GM13976 (cell line): ENCODE results near the gene EPC1.

Source experiments
- DNase-seq: peaks from one replicate; pipeline ENCODE4 v3.0.0; 2012; ENCODE audit warnings: low spot score
- in situ Hi-C: fragments of 300-500 bp; cut with MboI; formaldehyde crosslinking; loops from one replicate; pipeline ENCODE4 v1.12.0; 2022; ENCODE audit warnings: low sequenced_read_pairs, mixed read lengths, inconsistent platforms; ENCODE audit not compliant: unreplicated experiment
- TF ChIP-seq, protein P1 (sequence below): IDR thresholded peaks from 2 replicates; pipeline ENCODE4 v1.5.1; 2012; ENCODE audit warnings: borderline replicate concordance, mild to moderate bottlenecking; ENCODE audit not compliant: insufficient read depth; ENCODE audit errors: extremely low read depth, missing control alignments, control extremely low read depth

Gene EPC1

DNA sequence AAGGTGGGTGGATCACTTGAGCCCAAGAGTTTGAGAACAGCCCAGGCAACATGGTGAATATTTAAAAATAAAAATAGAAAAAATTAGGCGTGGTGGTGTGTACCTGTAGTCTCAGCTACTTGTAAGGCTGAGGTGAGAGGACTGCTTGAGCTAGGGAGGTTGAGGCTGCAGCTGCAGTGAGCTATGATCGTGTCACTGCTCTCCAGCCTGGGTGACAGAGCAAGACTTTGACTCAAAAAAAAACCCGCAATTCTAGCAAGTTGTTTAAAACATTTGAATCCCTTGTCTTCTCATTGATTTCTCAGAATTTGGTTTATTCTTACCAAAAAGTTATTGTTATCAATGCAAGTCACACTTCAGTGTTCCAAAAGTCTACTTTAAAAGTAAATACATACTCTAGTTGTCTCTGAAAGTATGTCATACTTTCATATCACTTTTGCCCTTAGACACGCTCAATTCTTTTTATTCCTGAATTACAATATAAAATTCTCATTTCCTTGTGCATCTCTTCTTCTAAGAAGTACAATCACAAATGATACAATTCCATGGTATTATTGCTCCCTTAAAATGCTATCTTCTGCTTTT, 6.3 kb downstream of the EPC1 start:
- in situ Hi-C loops: loop anchor here (10.0 kb wide), 2 partner anchors 86 to 146 kb away; no protein-coding TSS in a partner anchor
- TF ChIP-seq, protein P1, sequence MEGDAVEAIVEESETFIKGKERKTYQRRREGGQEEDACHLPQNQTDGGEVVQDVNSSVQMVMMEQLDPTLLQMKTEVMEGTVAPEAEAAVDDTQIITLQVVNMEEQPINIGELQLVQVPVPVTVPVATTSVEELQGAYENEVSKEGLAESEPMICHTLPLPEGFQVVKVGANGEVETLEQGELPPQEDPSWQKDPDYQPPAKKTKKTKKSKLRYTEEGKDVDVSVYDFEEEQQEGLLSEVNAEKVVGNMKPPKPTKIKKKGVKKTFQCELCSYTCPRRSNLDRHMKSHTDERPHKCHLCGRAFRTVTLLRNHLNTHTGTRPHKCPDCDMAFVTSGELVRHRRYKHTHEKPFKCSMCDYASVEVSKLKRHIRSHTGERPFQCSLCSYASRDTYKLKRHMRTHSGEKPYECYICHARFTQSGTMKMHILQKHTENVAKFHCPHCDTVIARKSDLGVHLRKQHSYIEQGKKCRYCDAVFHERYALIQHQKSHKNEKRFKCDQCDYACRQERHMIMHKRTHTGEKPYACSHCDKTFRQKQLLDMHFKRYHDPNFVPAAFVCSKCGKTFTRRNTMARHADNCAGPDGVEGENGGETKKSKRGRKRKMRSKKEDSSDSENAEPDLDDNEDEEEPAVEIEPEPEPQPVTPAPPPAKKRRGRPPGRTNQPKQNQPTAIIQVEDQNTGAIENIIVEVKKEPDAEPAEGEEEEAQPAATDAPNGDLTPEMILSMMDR: no peak
- DNase-seq: no peak

DNA sequence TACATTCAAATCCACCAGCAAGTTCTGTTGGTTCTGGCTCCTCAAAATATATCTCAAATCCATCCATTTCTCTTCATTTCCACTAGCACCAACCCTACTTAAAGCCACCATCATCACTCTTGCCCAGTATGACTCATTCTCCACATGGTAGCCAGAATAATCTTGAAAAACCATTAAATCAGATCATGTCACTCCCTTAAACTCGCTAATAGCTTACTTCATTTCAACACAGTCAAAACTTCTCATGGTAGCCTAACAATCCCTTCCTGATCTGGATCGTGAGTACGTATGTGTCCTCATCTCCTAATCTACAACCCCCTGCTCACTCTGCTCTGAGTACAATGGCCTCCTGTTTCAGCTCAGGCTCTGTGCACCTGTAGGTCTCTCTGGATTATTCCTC, 8.7 kb downstream of the EPC1 start:
- TF ChIP-seq, protein P1: no peak
- DNase-seq: no peak
- in situ Hi-C loops: no loop called here

DNA sequence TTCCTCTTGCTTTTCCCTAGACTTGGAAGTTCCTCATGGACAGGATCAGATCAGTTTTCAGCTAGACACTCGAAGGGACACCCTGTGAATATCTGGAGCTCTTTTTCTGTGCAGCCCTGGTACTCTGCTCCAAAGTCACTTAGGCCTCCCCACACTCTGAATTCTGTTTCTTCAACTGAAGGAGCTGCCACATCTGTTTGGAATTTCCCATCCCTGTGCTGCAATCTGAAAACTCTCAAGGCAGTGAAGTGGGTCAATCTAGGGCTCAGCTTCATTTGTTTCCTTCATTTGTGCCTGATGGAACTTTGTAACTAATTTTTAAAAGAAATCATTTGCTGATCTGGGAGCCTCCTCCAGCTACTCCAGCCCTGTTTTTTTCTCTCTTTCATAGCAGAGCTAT, 9.6 kb downstream of the EPC1 start:
- in situ Hi-C loops: no loop called here
- no peak for DNase-seq

DNA sequence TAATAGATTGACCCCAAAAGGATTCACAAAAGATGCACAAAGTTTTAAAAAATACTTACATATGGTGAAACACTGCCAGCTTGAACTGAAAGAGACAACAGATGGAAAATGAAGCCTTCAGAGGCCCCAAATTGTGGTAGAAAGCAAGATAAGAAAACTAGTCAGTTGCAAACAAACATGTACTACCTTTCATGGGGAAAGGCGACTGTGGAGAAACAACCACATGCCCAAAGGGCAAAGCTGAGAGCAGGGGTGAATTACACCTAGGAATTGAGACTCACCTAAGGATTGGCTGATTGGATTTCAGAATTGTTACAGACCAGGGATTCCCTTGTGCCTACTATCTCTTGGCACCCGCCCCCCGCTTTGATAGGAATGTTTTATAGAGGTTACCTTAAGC, 13.1 kb downstream of the EPC1 start:
- in situ Hi-C loops: no loop called here
- TF ChIP-seq, protein P1: no peak
- no peak for DNase-seq

More for the DNA sequence above, 9.6 kb downstream of the EPC1 start:
- TF ChIP-seq, protein P1: no peak

DNA sequence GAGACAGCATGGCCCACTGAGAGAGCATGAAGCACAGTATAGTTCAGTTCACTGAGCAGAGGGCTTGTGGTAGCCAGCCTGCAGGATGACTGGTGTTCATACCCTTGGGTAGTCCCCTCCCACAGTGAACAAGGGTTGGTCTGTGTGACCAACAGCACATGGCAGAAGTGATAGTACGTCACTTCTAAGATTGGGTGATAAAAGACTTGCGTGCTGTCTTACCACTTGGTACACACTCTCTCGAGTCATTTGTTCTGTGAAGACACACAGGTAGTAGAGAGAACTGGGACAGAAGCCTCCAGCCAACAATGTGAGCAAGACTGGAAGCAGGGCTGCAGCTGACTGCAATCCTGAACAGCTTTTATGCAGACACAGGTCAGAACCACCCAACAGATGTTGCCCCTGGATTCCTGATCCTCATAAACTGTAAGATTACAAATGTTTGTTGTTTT, 14.6 kb downstream of the EPC1 start:
- TF ChIP-seq, protein P1: no peak
- peak; percentile 59 for DNase-seq
- in situ Hi-C loops: no loop called here

DNA sequence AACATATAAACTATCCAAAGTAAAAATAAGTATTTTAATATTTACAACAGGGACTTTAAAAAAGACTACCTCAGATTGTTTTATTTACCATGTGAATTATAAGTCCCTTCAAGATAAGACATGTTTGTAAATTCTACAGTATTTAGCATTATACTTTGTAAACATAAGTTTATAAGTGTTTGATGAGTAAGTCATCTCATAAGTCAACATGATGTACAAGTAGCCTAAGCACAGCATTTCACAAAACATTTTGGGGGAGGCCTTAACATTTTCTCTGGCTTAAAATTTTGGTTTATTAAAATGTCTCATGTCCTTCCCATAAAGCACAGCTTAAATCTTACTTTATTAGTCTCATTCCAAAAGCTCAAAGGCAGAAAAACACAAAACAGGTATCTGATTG, 15.4 kb downstream of the EPC1 start:
- TF ChIP-seq, protein P1: no peak
- no peak for DNase-seq
- in situ Hi-C loops: no loop called here

DNA sequence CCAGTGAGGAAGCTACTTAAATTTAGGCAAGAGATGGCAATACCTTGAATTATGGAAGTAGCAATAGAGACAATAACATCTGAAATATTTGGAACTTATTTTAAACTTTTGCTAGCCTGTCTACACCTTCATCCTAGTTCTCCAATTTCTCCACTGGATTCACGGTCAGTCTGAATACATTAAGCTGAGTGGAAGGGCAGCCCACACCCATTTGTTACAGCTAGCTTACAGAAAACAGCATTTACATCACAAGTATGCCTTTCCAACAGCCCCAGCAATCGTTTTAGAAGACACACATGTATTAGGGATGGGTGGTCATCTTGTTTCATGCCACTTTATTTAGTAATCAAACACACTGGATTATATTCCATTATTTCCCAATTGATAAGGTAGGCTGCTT, 16.7 kb downstream of the EPC1 start:
- TF ChIP-seq, protein P1: no peak
- in situ Hi-C loops: no loop called here
- DNase-seq: no peak
